IMR-90 (cell line): ENCODE measurements around the gene SCN4A.

Experiments
- CEBPB ChIP-seq: IDR thresholded peaks from 2 replicates; pipeline ENCODE4 v1.6.1; 2012; ENCODE audit warnings: low read depth, low read length, improper control_type of control experiment
- CHD1 ChIP-seq: IDR thresholded peaks from 2 replicates; pipeline ENCODE4 v1.6.1; 2012; ENCODE audit warnings: low read depth, low read length, improper control_type of control experiment
- CTCF ChIP-seq: conservative IDR thresholded peaks from 2 replicates; pipeline ENCODE4 v1.5.1; 2012; ENCODE audit warnings: mild to moderate bottlenecking, low read depth, low read length, improper control_type of control experiment
- MAFK ChIP-seq: IDR thresholded peaks from 2 replicates; pipeline ENCODE4 v1.6.1; 2012; ENCODE audit warnings: low read depth, low read length, improper control_type of control experiment
- MAZ ChIP-seq: IDR thresholded peaks from 2 replicates; pipeline ENCODE4 v1.6.1; 2012; ENCODE audit warnings: low read depth, mild to moderate bottlenecking, low read length, improper control_type of control experiment, moderate library complexity, borderline replicate concordance
- MXI1 ChIP-seq: IDR thresholded peaks from 2 replicates; pipeline ENCODE4 v1.6.1; 2012; ENCODE audit warnings: low read depth, mild to moderate bottlenecking, low read length, moderate library complexity, borderline replicate concordance
- NFE2L2 ChIP-seq: fragments of 150-350 bp; IDR thresholded peaks from 2 replicates; pipeline ENCODE4 v1.6.1; 2016; ENCODE audit warnings: low read depth, mild to moderate bottlenecking, low read length
- POLR2A ChIP-seq: IDR thresholded peaks from 2 replicates; pipeline ENCODE4 v1.6.1; 2012; ENCODE audit warnings: mild to moderate bottlenecking, low read depth, low read length
- RAD21 ChIP-seq: IDR thresholded peaks from 2 replicates; pipeline ENCODE4 v1.6.1; 2012; ENCODE audit warnings: low read length, improper control_type of control experiment
- RCOR1 ChIP-seq: IDR thresholded peaks from 2 replicates; pipeline ENCODE4 v1.6.1; 2012; ENCODE audit warnings: mild to moderate bottlenecking, low read length, improper control_type of control experiment; ENCODE audit not compliant: insufficient replicate concordance
- RFX5 ChIP-seq: IDR thresholded peaks from 2 replicates; pipeline ENCODE4 v1.8.0; 2012; ENCODE audit warnings: low read depth, mild to moderate bottlenecking, low read length, moderate library complexity
- SMC3 ChIP-seq: fragments of 150-350 bp; IDR thresholded peaks from 2 replicates; pipeline ENCODE4 v1.6.1; 2016; ENCODE audit warnings: low read depth, mild to moderate bottlenecking, antibody characterized with exemption, low read length, moderate library complexity
- TF ChIP-seq, protein P1 (sequence below): fragments of 150-350 bp; IDR thresholded peaks from 2 replicates; pipeline ENCODE4 v1.6.1; 2017; ENCODE audit warnings: mild to moderate bottlenecking, antibody characterized with exemption, low read length, low read depth
- TF ChIP-seq, protein P2 (sequence below): fragments of 150-350 bp; IDR thresholded peaks from 2 replicates; pipeline ENCODE4 v1.6.1; 2016; ENCODE audit warnings: low read depth, mild to moderate bottlenecking, low read length, moderate library complexity, borderline replicate concordance

DNA sequence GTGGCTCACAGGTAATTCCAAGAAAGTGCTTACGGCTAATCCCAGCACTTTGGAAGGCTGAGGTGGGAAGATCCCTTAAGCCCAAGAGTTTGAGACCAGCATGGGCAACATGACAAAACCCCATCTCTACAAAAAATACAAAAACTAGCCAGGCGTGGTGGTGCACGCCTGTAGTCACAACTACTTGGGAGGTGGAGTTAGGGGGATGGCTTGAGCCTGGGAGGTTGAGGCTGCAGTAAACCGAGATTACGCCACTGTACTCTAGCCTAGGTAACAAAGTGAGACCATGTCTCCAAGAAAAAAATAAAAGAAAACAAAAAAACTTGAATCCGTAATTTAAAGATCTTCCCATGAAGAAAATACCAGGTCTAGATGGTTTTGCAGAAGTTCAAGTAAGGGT is 42.7 kb upstream of the SCN4A start:
- TF ChIP-seq MAFK: no peak
- no peak for TF ChIP-seq CTCF
- TF ChIP-seq POLR2A: no peak
- no peak for TF ChIP-seq CHD1
- TF ChIP-seq, protein P1, sequence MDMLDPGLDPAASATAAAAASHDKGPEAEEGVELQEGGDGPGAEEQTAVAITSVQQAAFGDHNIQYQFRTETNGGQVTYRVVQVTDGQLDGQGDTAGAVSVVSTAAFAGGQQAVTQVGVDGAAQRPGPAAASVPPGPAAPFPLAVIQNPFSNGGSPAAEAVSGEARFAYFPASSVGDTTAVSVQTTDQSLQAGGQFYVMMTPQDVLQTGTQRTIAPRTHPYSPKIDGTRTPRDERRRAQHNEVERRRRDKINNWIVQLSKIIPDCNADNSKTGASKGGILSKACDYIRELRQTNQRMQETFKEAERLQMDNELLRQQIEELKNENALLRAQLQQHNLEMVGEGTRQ: no peak
- TF ChIP-seq RFX5: no peak
- no peak for TF ChIP-seq RCOR1
- no peak for TF ChIP-seq RAD21
- TF ChIP-seq NFE2L2: no peak
- TF ChIP-seq SMC3: no peak
- TF ChIP-seq MAZ: no peak
- TF ChIP-seq, protein P2, sequence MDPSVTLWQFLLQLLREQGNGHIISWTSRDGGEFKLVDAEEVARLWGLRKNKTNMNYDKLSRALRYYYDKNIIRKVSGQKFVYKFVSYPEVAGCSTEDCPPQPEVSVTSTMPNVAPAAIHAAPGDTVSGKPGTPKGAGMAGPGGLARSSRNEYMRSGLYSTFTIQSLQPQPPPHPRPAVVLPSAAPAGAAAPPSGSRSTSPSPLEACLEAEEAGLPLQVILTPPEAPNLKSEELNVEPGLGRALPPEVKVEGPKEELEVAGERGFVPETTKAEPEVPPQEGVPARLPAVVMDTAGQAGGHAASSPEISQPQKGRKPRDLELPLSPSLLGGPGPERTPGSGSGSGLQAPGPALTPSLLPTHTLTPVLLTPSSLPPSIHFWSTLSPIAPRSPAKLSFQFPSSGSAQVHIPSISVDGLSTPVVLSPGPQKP: no peak
- TF ChIP-seq MXI1: no peak
- no peak for TF ChIP-seq CEBPB
